OCI-LY3 (cell line): Measurements from ENCODE around the gene LRRC32.

ENCODE experiments used
- CTCF ChIP-seq: fragments of 200-600, 300-600 bp; sonication (generic); IDR thresholded peaks from 2 replicates; pipeline ENCODE4 v1.5.1; 2014; ENCODE audit warnings: antibody characterized with exemption, low read length, low read depth
- EZH2phosphoT487 ChIP-seq: fragments of 200-600 bp; shearing (Covaris generic); IDR thresholded peaks from 2 replicates; pipeline ENCODE4 v1.6.1; 2018; ENCODE audit warnings: antibody characterized with exemption, mixed run types, low read depth

GRCh38 chr11:76712125-76712524, 41.6 kb upstream of the LRRC32 start:
- TF ChIP-seq CTCF, result no peak
- no peak for TF ChIP-seq EZH2phosphoT487
